Hematopoietic multipotent progenitor cell treated with erythropoietin and hydrocortisone succinate and interleukin-3 and kit ligand, for 17 days (in vitro differentiated cells): ENCODE measurements around the gene CAV2.

ENCODE experiments used
- DNase-seq: peaks from one replicate; pipeline ENCODE4 v3.0.0-alpha.2; 2015; ENCODE audit warnings: low spot score

CAV2 gene

GRCh38 chr7:116547347-116547746, 47.8 kb downstream of the CAV2 start:
- no peak for DNase-seq

DNA sequence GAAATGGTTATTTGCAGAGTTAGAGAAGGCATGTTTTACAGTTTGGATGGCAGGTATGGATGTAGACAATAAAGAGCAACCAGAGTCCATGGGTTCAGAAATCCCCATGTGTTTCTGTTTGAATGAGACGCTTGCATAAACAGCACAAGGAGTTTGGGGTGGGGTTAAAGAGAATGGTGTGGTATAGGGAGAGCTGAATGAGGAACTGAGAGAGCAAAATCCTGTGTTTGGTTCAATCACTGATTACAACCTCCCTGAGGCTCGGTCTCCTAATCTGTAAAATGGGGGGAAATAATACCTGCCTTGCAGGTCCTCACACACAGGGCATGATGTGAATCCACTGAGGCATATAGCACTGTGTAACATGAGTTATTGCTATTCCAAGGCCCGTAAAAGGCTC, 49.0 kb downstream of the CAV2 start:
- no peak for DNase-seq

- no peak for DNase-seq
Measured at GRCh38 chr7:116549370-116549769, 49.8 kb downstream of the CAV2 start.

GRCh38 chr7:116551692-116552091, 52.2 kb downstream of the CAV2 start:
- DNase-seq = no peak

DNA sequence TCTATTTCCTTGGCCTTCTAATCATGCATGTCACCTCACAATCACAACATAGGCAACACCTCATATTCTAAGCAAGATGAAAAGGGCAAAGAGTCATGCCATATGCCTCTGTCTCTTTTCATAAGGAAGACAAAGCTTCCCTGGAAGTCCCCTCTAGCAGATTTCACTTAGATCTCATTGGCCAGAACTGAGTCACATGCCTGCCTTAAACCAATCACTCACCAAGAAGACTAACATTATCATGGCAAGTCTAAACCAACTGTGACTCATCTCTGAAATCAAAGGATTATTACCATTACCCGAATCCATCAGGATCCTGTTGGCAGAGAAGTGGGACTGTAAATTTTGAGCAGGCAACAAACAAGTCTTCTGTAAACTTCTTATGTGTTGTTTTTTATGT, 53.1 kb downstream of the CAV2 start:
- DNase-seq = no peak

DNA sequence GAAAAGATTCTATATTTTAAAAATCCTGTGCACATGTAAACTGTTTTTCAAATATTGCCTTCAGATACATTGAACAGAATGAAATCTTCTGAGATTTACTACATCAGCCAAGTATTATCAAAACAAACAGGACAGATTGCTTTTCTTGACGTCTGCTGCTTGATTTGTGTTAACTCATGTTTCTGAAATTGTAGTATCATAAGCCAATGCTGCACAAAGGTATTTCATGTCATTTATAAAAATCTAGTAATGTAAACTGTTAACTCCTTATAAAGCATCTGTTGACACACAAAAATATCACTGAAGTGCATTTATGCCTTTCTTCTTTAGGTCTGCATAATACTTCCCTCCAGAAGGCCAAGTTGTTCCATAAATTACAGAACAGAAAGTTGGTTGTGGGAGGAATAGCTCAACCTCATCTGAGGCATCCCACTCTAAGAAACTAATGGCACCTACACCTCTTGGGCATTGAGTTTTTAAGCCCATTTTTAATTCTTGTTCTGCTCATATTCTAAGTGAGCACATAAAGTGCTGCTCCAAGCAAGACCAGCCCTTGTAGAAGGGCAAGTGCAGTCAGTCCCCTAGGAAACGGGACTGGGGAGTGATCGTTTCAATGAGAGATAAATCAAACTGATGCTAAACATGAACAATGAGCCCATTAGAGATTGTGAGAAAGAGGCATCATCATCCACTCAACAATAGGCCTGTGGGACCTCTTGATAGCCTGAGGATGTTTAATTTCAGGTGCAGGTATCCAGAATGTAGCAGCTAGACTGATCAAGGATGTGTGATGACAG, 53.8 kb downstream of the CAV2 start:
- no peak for DNase-seq

DNA sequence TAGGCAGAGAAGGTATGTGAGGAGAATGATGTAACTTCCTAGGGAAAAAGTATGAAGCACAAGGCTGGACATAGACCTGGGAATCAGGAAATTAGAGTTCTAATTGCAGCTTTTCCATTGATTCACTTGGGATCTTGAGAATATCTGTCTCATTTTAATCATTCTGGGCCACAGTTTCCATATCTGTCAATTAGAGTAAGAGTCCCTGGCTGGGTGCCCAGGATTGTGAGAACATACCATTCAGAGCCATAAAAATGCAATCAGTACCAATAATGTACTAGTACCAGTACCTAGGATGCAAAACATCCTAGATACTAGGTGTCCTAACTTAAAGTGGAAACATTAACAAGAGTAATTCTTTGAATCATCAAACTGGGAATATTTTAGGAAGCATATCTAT, 54.9 kb downstream of the CAV2 start:
- DNase-seq = no peak

DNA sequence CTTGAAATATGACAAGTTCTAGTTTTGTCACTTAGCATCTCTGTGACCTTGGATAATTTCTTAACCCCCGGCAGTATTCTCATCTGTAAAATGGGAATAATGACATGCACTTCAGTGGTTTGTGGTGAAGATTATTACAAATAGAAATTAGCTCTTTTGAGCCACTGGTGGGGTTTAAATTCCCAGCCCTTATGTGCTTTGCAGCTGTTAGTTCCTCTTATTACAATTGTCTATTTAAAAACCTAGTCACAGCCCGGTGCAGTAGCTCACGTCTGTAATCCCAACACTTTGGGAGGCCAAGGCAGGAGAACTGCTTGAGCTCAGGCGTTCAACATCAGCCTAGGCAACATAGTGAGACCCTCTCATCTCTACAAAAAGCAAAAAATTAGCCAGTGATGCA, 55.4 kb downstream of the CAV2 start:
- no peak for DNase-seq

GRCh38 chr7:116557066-116557585, 57.6 kb downstream of the CAV2 start:
- no peak for DNase-seq

GRCh38 chr7:116557901-116558300, 58.4 kb downstream of the CAV2 start:
- no peak for DNase-seq
